CD4-positive, alpha-beta T cell treated with Interferon alpha-2 for 1 hour (primary cell): Measurements from ENCODE around the gene TARS3.

ENCODE experiments used
- DNase-seq, 2 donors: peaks; one replicate each; pipeline ENCODE4 v3.0.0-alpha.2; 2020 to 2022

The TARS3 gene

GRCh38 chr15:101619615-101619865 is 104.7 kb downstream of the TARS3 start:
- no peak for DNase-seq

- no peak for DNase-seq
Observed at GRCh38 chr15:101618851-101619614, 105.2 kb downstream of the TARS3 start.

- DNase-seq = no peak
Observed at GRCh38 chr15:101618076-101618475, 106.2 kb downstream of the TARS3 start.

- DNase-seq = no peak
Observed at GRCh38 chr15:101617390-101617965, 106.8 kb downstream of the TARS3 start.

- no peak for DNase-seq
Observed at GRCh38 chr15:101615986-101616848, 108.1 kb downstream of the TARS3 start.

GRCh38 chr15:101615414-101615985 is 108.8 kb downstream of the TARS3 start:
- no peak for DNase-seq

GRCh38 chr15:101614761-101615160 is 109.5 kb downstream of the TARS3 start:
- DNase-seq = no peak

- DNase-seq = no peak
Observed at GRCh38 chr15:101614001-101614585, 110.2 kb downstream of the TARS3 start.

GRCh38 chr15:101613130-101614000 is 110.9 kb downstream of the TARS3 start:
- DNase-seq = no peak

- DNase-seq = no peak
Observed at GRCh38 chr15:101612676-101613075, 111.6 kb downstream of the TARS3 start.

GRCh38 chr15:101611580-101612299 is 112.5 kb downstream of the TARS3 start:
- DNase-seq = no peak

- DNase-seq = no peak
Observed at GRCh38 chr15:101611007-101611406, 113.3 kb downstream of the TARS3 start.

- no peak for DNase-seq
Observed at GRCh38 chr15:101610611-101611000, 113.7 kb downstream of the TARS3 start.

- DNase-seq = no peak
Observed at GRCh38 chr15:101609742-101610610, 114.3 kb downstream of the TARS3 start.

GRCh38 chr15:101608201-101608600 is 116.1 kb downstream of the TARS3 start:
- no peak for DNase-seq

GRCh38 chr15:101607108-101607507 is 117.2 kb downstream of the TARS3 start:
- DNase-seq = no peak

- no peak for DNase-seq
Observed at GRCh38 chr15:101604124-101604874, 120.0 kb downstream of the TARS3 start.
